Astrocyte of the spinal cord (primary cell): ENCODE measurements around the gene TEK.

Experiments used
- DNase-seq: peaks from one replicate; pipeline ENCODE4 v3.0.0; 2011; ENCODE audit warnings: low read depth, low spot score
- H3K4me3 ChIP-seq: 2 replicates; pipeline ENCODE4 v1.5.1; 2011; ENCODE audit warnings: low read depth, mild to moderate bottlenecking, low read length, moderate library complexity
- CTCF ChIP-seq: IDR thresholded peaks from 2 replicates; pipeline ENCODE4 v1.5.1; 2012; ENCODE audit warnings: low read depth, mild to moderate bottlenecking, low read length, inconsistent platforms
- in situ Hi-C: cut with HindIII; loops from 2 replicates; pipeline ENCODE4 v1.10.0; 2017; ENCODE audit warnings: low sequenced_read_pairs

Gene TEK

GRCh38 chr9:27133817-27134216 lies 24.8 kb downstream of the TEK start:
- no peak for DNase-seq
- in situ Hi-C loops: no loop called here
- H3K4me3 ChIP-seq: no peak overlapping the region

GRCh38 chr9:27142299-27142930 lies 33.4 kb downstream of the TEK start:
- no peak for DNase-seq
- TF ChIP-seq CTCF: no peak
- H3K4me3 ChIP-seq: no peak overlapping the region
- in situ Hi-C loops: no loop called here

More at GRCh38 chr9:27133817-27134216, 24.8 kb downstream of the TEK start:
- no peak for TF ChIP-seq CTCF

GRCh38 chr9:27145143-27145542 lies 36.1 kb downstream of the TEK start:
- no peak for TF ChIP-seq CTCF
- no peak overlapping the region for H3K4me3 ChIP-seq
- in situ Hi-C loops: no loop called here
- no peak for DNase-seq

- DNase-seq: no peak
- in situ Hi-C loops: no loop called here
- no peak overlapping the region for H3K4me3 ChIP-seq
- no peak for TF ChIP-seq CTCF
These were observed 40.6 kb downstream of the TEK start for GRCh38 chr9:27149651-27150050.

- no peak for TF ChIP-seq CTCF
- in situ Hi-C loops: no loop called here
- DNase-seq: peak; percentile 23
- no peak overlapping the region for H3K4me3 ChIP-seq
These were observed 41.9 kb downstream of the TEK start for GRCh38 chr9:27150746-27151406.

GRCh38 chr9:27151693-27152404 lies 42.8 kb downstream of the TEK start:
- no peak for TF ChIP-seq CTCF
- in situ Hi-C loops: no loop called here
- peak; percentile 47 for DNase-seq
- H3K4me3 ChIP-seq: no peak overlapping the region
